K562 (cell line): ENCODE data around the gene C3AR1. TPM values are rescaled to one million over a fixed set of nuclear protein-coding genes. Genes with fewer than 3 reads are reported as not detected.

Experiments
- CBX3 ChIP-seq, 2 experiments: IDR thresholded peaks; 1 replicate in 1 of 2; 2 replicates in 1 of 2; pipeline ENCODE4 v1.6.1; 2012; ENCODE audit warnings: inconsistent platforms in 2 of 2, low read length in 2 of 2, borderline replicate concordance in 1 of 2, control low read depth in 1 of 2
- CBX5 ChIP-seq: IDR thresholded peaks from 2 replicates; pipeline ENCODE4 v1.6.1; 2014; ENCODE audit warnings: low read depth, borderline replicate concordance
- GATAD2B ChIP-seq: fragments of 450-650 bp; IDR thresholded peaks from 2 replicates; pipeline ENCODE4 v1.6.1; 2017; ENCODE audit warnings: mild to moderate bottlenecking, borderline replicate concordance
- GTF2A2 ChIP-seq: IDR thresholded peaks from 2 replicates; pipeline ENCODE4 v1.6.1; 2016; ENCODE audit warnings: mild to moderate bottlenecking, missing genetic modification characterization, missing compliant biosample characterization
- HNRNPH1 ChIP-seq: fragments of 200-400 bp; formaldehyde crosslinking; optimal IDR thresholded peaks from 2 replicates; pipeline ENCODE3; 2017; ENCODE audit warnings: low read depth, mild to moderate bottlenecking, low read length, moderate library complexity
- JUND ChIP-seq, 2 experiments: IDR thresholded peaks; 2 replicates in 1 of 2; 3 replicates in 1 of 2; pipeline ENCODE4 v1.6.1; 2011; ENCODE audit warnings: borderline replicate concordance in 2 of 2, low read depth in 2 of 2, low read length in 2 of 2, improper control_type of control experiment in 1 of 2, missing biosample characterization in 1 of 2, missing genetic modification characterization in 1 of 2, missing genetic modification reagents in 1 of 2
- KAT2B ChIP-seq: IDR thresholded peaks from one replicate; pipeline ENCODE4 v1.6.1; 2012; ENCODE audit warnings: low read depth, mild to moderate bottlenecking, control low read depth, inconsistent platforms, low read length, moderate library complexity
- KLF1 ChIP-seq: fragments of 450-650 bp; IDR thresholded peaks from 2 replicates; pipeline ENCODE4 v1.6.1; 2016; ENCODE audit warnings: missing genetic modification characterization, missing compliant biosample characterization
- KLF16 ChIP-seq: IDR thresholded peaks from 2 replicates; pipeline ENCODE4 v1.6.1; 2016; ENCODE audit warnings: antibody characterized with exemption
- MTA1 ChIP-seq: fragments of 450-650 bp; IDR thresholded peaks from 2 replicates; pipeline ENCODE4 v1.6.1; 2017; ENCODE audit warnings: borderline replicate concordance
- NFXL1 ChIP-seq: fragments of 450-650 bp; formaldehyde crosslinking; IDR thresholded peaks from 2 replicates; pipeline ENCODE4 v1.4.0; 2021; ENCODE audit warnings: mild to moderate bottlenecking
- SP2 ChIP-seq: IDR thresholded peaks from 2 replicates; pipeline ENCODE4 v1.6.1; 2011; ENCODE audit warnings: mild to moderate bottlenecking, low read depth, low read length, moderate library complexity; ENCODE audit not compliant: poor library complexity, severe bottlenecking; ENCODE audit errors: extremely low read depth
- TCF3 ChIP-seq: sonication (generic); formaldehyde crosslinking; IDR thresholded peaks from 2 replicates; pipeline ENCODE4 v1.4.0; 2020; ENCODE audit warnings: mild to moderate bottlenecking, missing genetic modification reagents
- U2AF1 ChIP-seq: fragments of 200-400 bp; formaldehyde crosslinking; optimal IDR thresholded peaks from 2 replicates; pipeline ENCODE3; 2017; ENCODE audit warnings: mild to moderate bottlenecking, low read depth, low read length, moderate library complexity
- ZBTB17 ChIP-seq: fragments of 450-650 bp; formaldehyde crosslinking; IDR thresholded peaks from 2 replicates; pipeline ENCODE4 v1.4.0; 2020; ENCODE audit warnings: mild to moderate bottlenecking
- ZNF316 ChIP-seq: fragments of 450-650 bp; IDR thresholded peaks from 2 replicates; pipeline ENCODE4 v1.6.1; 2016
- ZNF354B ChIP-seq: fragments of 250-450 bp; sonication (Bioruptor Pico); IDR thresholded peaks from 2 replicates; pipeline ENCODE4 v1.4.0; 2020
- ZNF764 ChIP-seq: fragments of 250-450 bp; sonication (Bioruptor Pico); IDR thresholded peaks from 2 replicates; pipeline ENCODE4 v1.4.0; 2020; ENCODE audit warnings: low read depth, mild to moderate bottlenecking, moderate library complexity
- ZNF785 ChIP-seq: fragments of 250-450 bp; sonication (Bioruptor Pico); IDR thresholded peaks from 2 replicates; pipeline ENCODE4 v1.4.0; 2020; ENCODE audit warnings: mild to moderate bottlenecking
- polyA plus RNA-seq, 8 experiments: library from polyadenylated mRNA; depleted of rRNA in 4 of 8; stranded (reverse) in 5 of 8; unstranded in 3 of 8; fragments of >200 nt; fragmentation: Nextera tagmentation in 2 of 8; fragmentation: Illumina TruSeq in 1 of 8; extraction: Ambion mirVana in 2 of 8; extraction: Trizol in 1 of 8; gene quantifications; 2 replicates each; pipeline versions ENCODE4 v1.2.1 to v1.2.3, GENCODE V29; 2011 to 2014; ENCODE audit warnings: inconsistent platforms in 1 of 8, missing spikeins in 1 of 8
- total RNA-seq, 7 experiments: library from RNA; depleted of rRNA in 6 of 7; stranded (reverse); fragments of >200 nt in 6 of 7; fragmentation: Illumina TruSeq in 2 of 7; extraction: Trizol in 2 of 7; gene quantifications; 2 replicates each; pipeline versions ENCODE4 v1.2.1 to v1.2.3, GENCODE V29; 2011 to 2021; ENCODE audit warnings: low replicate concordance in 1 of 7
- TF ChIP-seq, protein P1 (sequence below), 2 experiments: fragments of 450-650 bp in 1 of 2; sonication (generic) in 1 of 2; formaldehyde crosslinking in 1 of 2; IDR thresholded peaks; 2 replicates each; pipeline versions ENCODE4 v1.7.1 to v1.9.0; 2016 to 2022; ENCODE audit warnings: inconsistent platforms in 1 of 2, mild to moderate bottlenecking in 1 of 2, missing genetic modification reagents in 1 of 2

The C3AR1 gene
- total and polyA plus RNA-seq, 9 of the 15 experiments (the other 6 are each of a cell fraction or from before 2014, with no cell fraction given): 2.2 to 12.9 (median 5.3) TPM

DNA sequence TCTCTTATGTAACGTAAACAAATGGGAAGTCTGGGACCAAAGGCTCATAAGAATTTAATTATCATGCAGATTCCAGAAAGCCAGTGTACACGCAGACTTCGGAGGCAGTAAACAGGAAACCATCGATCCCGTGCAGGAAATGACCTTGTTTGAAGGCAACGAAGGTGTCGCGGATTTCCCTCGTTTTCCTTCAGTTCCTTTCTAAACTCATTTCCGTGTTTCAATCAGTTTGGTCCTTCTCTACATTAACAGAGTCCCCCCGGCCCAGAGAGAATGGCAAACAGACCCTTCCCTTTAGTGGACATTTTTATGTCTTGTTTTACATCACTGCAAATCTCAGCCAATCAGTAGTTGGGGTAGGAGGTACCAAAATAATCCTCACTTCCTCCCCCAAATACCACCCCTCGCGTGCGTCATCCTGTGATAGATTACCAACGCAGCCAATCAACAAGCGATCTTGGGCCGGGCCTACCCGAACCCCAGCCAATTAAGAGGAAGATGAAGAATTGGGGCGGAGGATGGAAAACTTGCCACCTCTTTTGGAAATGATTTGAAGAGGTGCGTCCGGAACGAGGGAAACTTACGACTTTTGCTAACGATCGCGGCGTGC is 39.8 kb downstream of the C3AR1 start (continued):
- TF ChIP-seq, protein P1, sequence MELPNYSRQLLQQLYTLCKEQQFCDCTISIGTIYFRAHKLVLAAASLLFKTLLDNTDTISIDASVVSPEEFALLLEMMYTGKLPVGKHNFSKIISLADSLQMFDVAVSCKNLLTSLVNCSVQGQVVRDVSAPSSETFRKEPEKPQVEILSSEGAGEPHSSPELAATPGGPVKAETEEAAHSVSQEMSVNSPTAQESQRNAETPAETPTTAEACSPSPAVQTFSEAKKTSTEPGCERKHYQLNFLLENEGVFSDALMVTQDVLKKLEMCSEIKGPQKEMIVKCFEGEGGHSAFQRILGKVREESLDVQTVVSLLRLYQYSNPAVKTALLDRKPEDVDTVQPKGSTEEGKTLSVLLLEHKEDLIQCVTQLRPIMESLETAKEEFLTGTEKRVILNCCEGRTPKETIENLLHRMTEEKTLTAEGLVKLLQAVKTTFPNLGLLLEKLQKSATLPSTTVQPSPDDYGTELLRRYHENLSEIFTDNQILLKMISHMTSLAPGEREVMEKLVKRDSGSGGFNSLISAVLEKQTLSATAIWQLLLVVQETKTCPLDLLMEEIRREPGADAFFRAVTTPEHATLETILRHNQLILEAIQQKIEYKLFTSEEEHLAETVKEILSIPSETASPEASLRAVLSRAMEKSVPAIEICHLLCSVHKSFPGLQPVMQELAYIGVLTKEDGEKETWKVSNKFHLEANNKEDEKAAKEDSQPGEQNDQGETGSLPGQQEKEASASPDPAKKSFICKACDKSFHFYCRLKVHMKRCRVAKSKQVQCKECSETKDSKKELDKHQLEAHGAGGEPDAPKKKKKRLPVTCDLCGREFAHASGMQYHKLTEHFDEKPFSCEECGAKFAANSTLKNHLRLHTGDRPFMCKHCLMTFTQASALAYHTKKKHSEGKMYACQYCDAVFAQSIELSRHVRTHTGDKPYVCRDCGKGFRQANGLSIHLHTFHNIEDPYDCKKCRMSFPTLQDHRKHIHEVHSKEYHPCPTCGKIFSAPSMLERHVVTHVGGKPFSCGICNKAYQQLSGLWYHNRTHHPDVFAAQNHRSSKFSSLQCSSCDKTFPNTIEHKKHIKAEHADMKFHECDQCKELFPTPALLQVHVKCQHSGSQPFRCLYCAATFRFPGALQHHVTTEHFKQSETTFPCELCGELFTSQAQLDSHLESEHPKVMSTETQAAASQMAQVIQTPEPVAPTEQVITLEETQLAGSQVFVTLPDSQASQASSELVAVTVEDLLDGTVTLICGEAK (IDR thresholded peaks at IDR 0.05): peak; percentile 80
- TF ChIP-seq, protein P1 (CRISPR knock-in tag; IDR thresholded peaks at IDR 0.05): no peak
- TF ChIP-seq CBX5 (no peak), ZNF764 (CRISPR knock-in tag) (no peak), GATAD2B (no peak), ZNF354B (CRISPR knock-in tag) (no peak), NFXL1 (CRISPR knock-in tag) (no peak), ZNF316 (no peak), CBX3 (IDR thresholded peaks at IDR 0.05; ENCODE audit: borderline replicate concordance in 1 of 2, low read length in 2 of 2) (peak in 1 of 2 experiments; percentile 71; a peak in 1 of 3 replicates), MTA1 (no peak), ZBTB17 (CRISPR knock-in tag) (no peak), KAT2B (no peak), U2AF1 (no peak), KLF16 (no peak), SP2 (peak; percentile 72), HNRNPH1 (no peak), TCF3 (CRISPR knock-in tag) (no peak), GTF2A2 (no peak), KLF1 (tag) (no peak), ZNF785 (no peak), JUND (IDR thresholded peaks at IDR 0.05; ENCODE audit: borderline replicate concordance, low read depth, low read length) (peak; percentile 59; the same call in 1 of the 2 replicates), JUND (tag; IDR thresholded peaks at IDR 0.05; ENCODE audit: borderline replicate concordance, low read depth, low read length) (peak; percentile 49; the same call in 1 of the 3 replicates)
